NB4 (cell line): ENCODE measurements around the gene APCDD1.

ENCODE experiments used
- CTCF ChIP-seq: IDR thresholded peaks from one replicate; pipeline ENCODE4 v1.5.1; 2012; ENCODE audit warnings: low read depth, low read length
- MAX ChIP-seq: IDR thresholded peaks from 2 replicates; pipeline ENCODE4 v1.6.1; 2011; ENCODE audit warnings: low read depth, low read length
- MYC ChIP-seq: IDR thresholded peaks from 2 replicates; pipeline ENCODE4 v1.6.1; 2011; ENCODE audit warnings: low read depth, low read length
- POLR2A ChIP-seq: IDR thresholded peaks from 2 replicates; pipeline ENCODE4 v1.6.1; 2011; ENCODE audit warnings: mild to moderate bottlenecking; ENCODE audit not compliant: insufficient read length; ENCODE audit errors: extremely low read depth

- TF ChIP-seq POLR2A: no peak
- TF ChIP-seq CTCF: no peak
- TF ChIP-seq MAX: no peak
- TF ChIP-seq MYC: no peak
Observed at GRCh38 chr18:10454681-10455557, 484 bp downstream of the APCDD1 start.
